HepG2 (cell line): ENCODE results near the gene HSCB. TPM values are rescaled to one million over a fixed set of nuclear protein-coding genes. Genes with fewer than 3 reads are reported as not detected.

Source experiments
- ARHGAP35 ChIP-seq: sonication (generic); formaldehyde crosslinking; IDR thresholded peaks from 2 replicates; pipeline ENCODE4 v1.9.0; 2022; ENCODE audit warnings: mild to moderate bottlenecking, inconsistent platforms, moderate library complexity, missing genetic modification reagents, borderline replicate concordance
- ATF7 ChIP-seq, 2 experiments: fragments of 450-650 bp in 1 of 2; sonication (generic) in 1 of 2; formaldehyde crosslinking in 1 of 2; IDR thresholded peaks; 2 replicates each; pipeline versions ENCODE4 v1.4.0 to v1.6.1; 2016 to 2020; ENCODE audit warnings: antibody characterized with exemption in 1 of 2, mild to moderate bottlenecking in 1 of 2, missing genetic modification reagents in 1 of 2
- CENPT ChIP-seq: sonication (generic); formaldehyde crosslinking; IDR thresholded peaks from 2 replicates; pipeline ENCODE4 v1.8.0; 2022; ENCODE audit warnings: low read depth, mild to moderate bottlenecking, moderate library complexity, missing genetic modification reagents
- CREM ChIP-seq, 2 experiments: sonication (generic) in 1 of 2; formaldehyde crosslinking in 1 of 2; IDR thresholded peaks; 2 replicates each; pipeline versions ENCODE4 v1.4.0 to v1.6.1; 2016 to 2020; ENCODE audit warnings: antibody characterized with exemption in 1 of 2, mild to moderate bottlenecking in 1 of 2, missing genetic modification reagents in 1 of 2
- GATAD2A ChIP-seq: IDR thresholded peaks from 2 replicates; pipeline ENCODE4 v1.6.1; 2016
- HCFC1 ChIP-seq: fragments of 150-350 bp; IDR thresholded peaks from 2 replicates; pipeline ENCODE4 v1.6.1; 2014; ENCODE audit warnings: low read depth, low read length
- HNRNPLL ChIP-seq: fragments of 200-400 bp; formaldehyde crosslinking; IDR thresholded peaks from 2 replicates; pipeline ENCODE4 v1.6.1; 2017; ENCODE audit warnings: mild to moderate bottlenecking, low read depth, low read length; ENCODE audit not compliant: poor library complexity, severe bottlenecking
- HOXA3 ChIP-seq: sonication (generic); formaldehyde crosslinking; IDR thresholded peaks from 2 replicates; pipeline ENCODE4 v1.5.0; 2020; ENCODE audit warnings: missing genetic modification reagents
- IRX3 ChIP-seq: sonication (generic); formaldehyde crosslinking; IDR thresholded peaks from 2 replicates; pipeline ENCODE4 v1.8.1; 2023; ENCODE audit warnings: mild to moderate bottlenecking, low read depth, missing genetic modification reagents, borderline replicate concordance
- KLF6 ChIP-seq: IDR thresholded peaks from 2 replicates; pipeline ENCODE4 v1.8.0; 2016; ENCODE audit warnings: missing biosample characterization, missing genetic modification reagents
- MTA1 ChIP-seq: sonication (generic); formaldehyde crosslinking; IDR thresholded peaks from 2 replicates; pipeline ENCODE4 v1.4.0; 2020; ENCODE audit warnings: missing genetic modification reagents, mild to moderate bottlenecking, borderline replicate concordance
- MTA3 ChIP-seq: sonication (generic); formaldehyde crosslinking; IDR thresholded peaks from 2 replicates; pipeline ENCODE4 v1.4.0; 2020; ENCODE audit warnings: missing genetic modification reagents
- MYC ChIP-seq: sonication (generic); formaldehyde crosslinking; IDR thresholded peaks from 2 replicates; pipeline ENCODE4 v1.9.0; 2021; ENCODE audit warnings: missing genetic modification reagents, borderline replicate concordance
- NCOA1 ChIP-seq: sonication (generic); formaldehyde crosslinking; IDR thresholded peaks from 2 replicates; pipeline ENCODE4 v1.9.0; 2021; ENCODE audit warnings: missing genetic modification reagents
- NCOA5 ChIP-seq: sonication (generic); formaldehyde crosslinking; IDR thresholded peaks from 2 replicates; pipeline ENCODE4 v1.4.0; 2020; ENCODE audit warnings: missing genetic modification reagents
- NFIB ChIP-seq: sonication (generic); formaldehyde crosslinking; IDR thresholded peaks from 2 replicates; pipeline ENCODE4 v1.9.0; 2021; ENCODE audit warnings: missing genetic modification reagents, mild to moderate bottlenecking, borderline replicate concordance
- PCBP2 ChIP-seq: fragments of 200-400 bp; formaldehyde crosslinking; optimal IDR thresholded peaks from 2 replicates; pipeline ENCODE3; 2018; ENCODE audit warnings: low read length, low read depth; ENCODE audit not compliant: poor library complexity, severe bottlenecking
- SKI ChIP-seq: fragments of 450-650 bp; IDR thresholded peaks from one replicate; pipeline ENCODE4 v1.6.1; 2018; ENCODE audit warnings: mild to moderate bottlenecking; ENCODE audit not compliant: partially characterized antibody
- U2AF2 ChIP-seq: fragments of 200-400 bp; formaldehyde crosslinking; IDR thresholded peaks from 2 replicates; pipeline ENCODE4 v1.6.1; 2017; ENCODE audit warnings: low read depth, mild to moderate bottlenecking, low read length
- ZBTB21 ChIP-seq: sonication (generic); formaldehyde crosslinking; IDR thresholded peaks from 2 replicates; pipeline ENCODE4 v1.4.0; 2020; ENCODE audit warnings: missing genetic modification reagents
- ZFP41 ChIP-seq: sonication (generic); formaldehyde crosslinking; IDR thresholded peaks from 2 replicates; pipeline ENCODE4 v1.4.0; 2020; ENCODE audit warnings: mild to moderate bottlenecking, missing genetic modification reagents, borderline replicate concordance
- ZNF138 ChIP-seq: sonication (generic); formaldehyde crosslinking; IDR thresholded peaks from 2 replicates; pipeline ENCODE4 v1.5.0; 2020; ENCODE audit warnings: mild to moderate bottlenecking, low read depth, missing genetic modification reagents
- ZNF510 ChIP-seq: sonication (generic); formaldehyde crosslinking; IDR thresholded peaks from 2 replicates; pipeline ENCODE4 v1.4.0; 2020; ENCODE audit warnings: low read depth, mild to moderate bottlenecking, missing genetic modification reagents
- ZNF543 ChIP-seq: sonication (generic); formaldehyde crosslinking; IDR thresholded peaks from 2 replicates; pipeline ENCODE4 v1.4.0; 2020; ENCODE audit warnings: mild to moderate bottlenecking, missing genetic modification reagents
- polyA plus RNA-seq, 8 experiments: library from polyadenylated mRNA; depleted of rRNA in 3 of 8; stranded (reverse) in 7 of 8; unstranded in 1 of 8; fragments of >200 nt; fragmentation: Illumina TruSeq in 4 of 8; extraction: Trizol in 4 of 8; gene quantifications; 2 replicates each; pipeline versions ENCODE4 v1.2.1 to v1.2.3, GENCODE V29; 2011 to 2016; ENCODE audit warnings: low read depth in 4 of 8, missing spikeins in 1 of 8, mixed read lengths in 1 of 8; ENCODE audit not compliant: insufficient read depth in 1 of 8
- total RNA-seq, 5 experiments: library from RNA; depleted of rRNA; stranded (reverse); fragments of >200 nt; fragmentation: Illumina TruSeq; extraction: Trizol; gene quantifications; 2 replicates each; pipeline ENCODE4 v1.2.3, GENCODE V29; 2016; ENCODE audit warnings: low read depth in 1 of 5
- TF ChIP-seq, protein P1 (sequence below): sonication (generic); formaldehyde crosslinking; IDR thresholded peaks from 2 replicates; pipeline ENCODE4 v1.4.0; 2020; ENCODE audit warnings: missing genetic modification reagents
- TF ChIP-seq, protein P2 (sequence below): sonication (generic); formaldehyde crosslinking; IDR thresholded peaks from 2 replicates; pipeline ENCODE4 v1.8.1; 2023; ENCODE audit warnings: mild to moderate bottlenecking, inconsistent platforms, moderate library complexity, missing genetic modification reagents, borderline replicate concordance
- TF ChIP-seq, protein P3 (sequence below): sonication (generic); formaldehyde crosslinking; IDR thresholded peaks from 2 replicates; pipeline ENCODE4 v1.8.0; 2022; ENCODE audit warnings: missing genetic modification reagents, mild to moderate bottlenecking, borderline replicate concordance

The HSCB gene
- total and polyA plus RNA-seq, 2 of the 13 experiments (the other 11 are each of a cell fraction or from before 2014, with no cell fraction given), result 15.4 to 20.9 TPM

DNA sequence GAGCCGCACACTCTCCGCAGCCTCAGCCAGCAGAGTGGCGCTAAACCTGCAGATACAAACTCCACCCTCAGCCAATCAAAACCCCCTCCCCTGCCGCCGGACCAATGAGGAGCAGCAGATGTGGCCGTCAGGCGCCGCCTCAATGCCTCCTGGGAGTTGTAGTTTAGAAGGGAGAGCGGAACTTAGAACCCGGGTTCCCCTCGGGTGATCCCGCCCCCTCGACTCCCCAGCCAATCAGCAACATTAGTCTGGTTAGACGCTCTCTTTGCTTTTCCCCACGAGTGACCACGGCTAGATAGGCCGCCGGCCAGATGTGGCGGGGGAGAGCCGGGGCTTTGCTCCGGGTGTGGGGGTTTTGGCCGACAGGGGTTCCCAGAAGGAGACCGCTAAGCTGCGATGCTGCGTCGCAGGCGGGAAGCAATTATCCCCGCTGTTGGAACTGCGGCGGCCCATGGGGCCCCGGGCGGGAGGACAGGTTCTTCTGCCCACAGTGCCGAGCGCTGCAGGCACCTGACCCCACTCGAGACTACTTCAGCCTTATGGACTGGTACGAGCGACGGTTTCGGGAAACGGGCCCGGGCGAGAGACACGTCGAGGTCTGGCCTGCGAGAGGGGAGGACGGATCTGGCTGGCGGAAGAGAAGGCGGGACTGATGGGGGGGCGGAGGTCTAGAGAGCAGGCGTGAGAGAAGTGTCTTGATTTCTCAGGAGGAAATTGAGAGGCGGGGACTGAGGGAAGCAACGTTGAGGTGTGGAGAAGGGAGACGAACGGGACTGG lies at the start of gene HSCB, which contains the start of gene CHEK2 (continued):
- peak; percentile 88; the same call in 1 of the 2 replicates for TF ChIP-seq ZFP41 (CRISPR knock-in tag)
- TF ChIP-seq ZNF138 (CRISPR knock-in tag), result 0 out of 2 replicates have a peak, but pooled peaks have one; percentile 15
- TF ChIP-seq, protein P1, sequence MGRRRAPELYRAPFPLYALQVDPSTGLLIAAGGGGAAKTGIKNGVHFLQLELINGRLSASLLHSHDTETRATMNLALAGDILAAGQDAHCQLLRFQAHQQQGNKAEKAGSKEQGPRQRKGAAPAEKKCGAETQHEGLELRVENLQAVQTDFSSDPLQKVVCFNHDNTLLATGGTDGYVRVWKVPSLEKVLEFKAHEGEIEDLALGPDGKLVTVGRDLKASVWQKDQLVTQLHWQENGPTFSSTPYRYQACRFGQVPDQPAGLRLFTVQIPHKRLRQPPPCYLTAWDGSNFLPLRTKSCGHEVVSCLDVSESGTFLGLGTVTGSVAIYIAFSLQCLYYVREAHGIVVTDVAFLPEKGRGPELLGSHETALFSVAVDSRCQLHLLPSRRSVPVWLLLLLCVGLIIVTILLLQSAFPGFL (CRISPR knock-in tag), result no peak
- no peak for TF ChIP-seq PCBP2
- TF ChIP-seq ZNF510 (CRISPR knock-in tag), result 0 out of 2 replicates have a peak, but pooled peaks have one; percentile 62
- no peak for TF ChIP-seq ATF7 (IDR thresholded peaks at IDR 0.05)
- no peak for TF ChIP-seq ATF7 (CRISPR knock-in tag; IDR thresholded peaks at IDR 0.05)
- TF ChIP-seq NCOA1 (CRISPR knock-in tag), result no peak
- TF ChIP-seq, protein P2, sequence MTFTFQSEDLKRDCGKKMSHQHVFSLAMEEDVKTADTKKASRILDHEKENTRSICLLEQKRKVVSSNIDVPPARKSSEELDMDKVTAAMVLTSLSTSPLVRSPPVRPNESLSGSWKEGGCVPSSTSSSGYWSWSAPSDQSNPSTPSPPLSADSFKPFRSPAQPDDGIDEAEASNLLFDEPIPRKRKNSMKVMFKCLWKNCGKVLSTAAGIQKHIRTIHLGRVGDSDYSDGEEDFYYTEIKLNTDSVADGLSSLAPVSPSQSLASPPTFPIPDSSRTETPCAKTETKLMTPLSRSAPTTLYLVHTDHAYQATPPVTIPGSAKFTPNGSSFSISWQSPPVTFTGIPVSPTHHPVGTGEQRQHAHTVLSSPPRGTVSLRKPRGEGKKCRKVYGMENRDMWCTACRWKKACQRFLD (CRISPR knock-in tag), result peak; percentile 47; the same call in 1 of the 2 replicates
- 0 out of 2 replicates have a peak, but pooled peaks have one; percentile 17 for TF ChIP-seq IRX3 (CRISPR knock-in tag)
- TF ChIP-seq MTA1 (CRISPR knock-in tag), result peak; percentile 50; the same call in 1 of the 2 replicates
- TF ChIP-seq ZBTB21 (CRISPR knock-in tag), result no peak
- peak; percentile 94 for TF ChIP-seq CREM (IDR thresholded peaks at IDR 0.05)
- TF ChIP-seq CREM (CRISPR knock-in tag; IDR thresholded peaks at IDR 0.05), result no peak
- TF ChIP-seq ARHGAP35 (CRISPR knock-in tag), result no peak
- peak; percentile 79; the same call in 1 of the 2 replicates for TF ChIP-seq MYC (CRISPR knock-in tag)
- peak; percentile 64 for TF ChIP-seq HOXA3 (CRISPR knock-in tag)
- TF ChIP-seq HNRNPLL, result peak; percentile 49
- TF ChIP-seq HCFC1, result peak; percentile 90
- TF ChIP-seq MTA3 (CRISPR knock-in tag), result no peak
- TF ChIP-seq ZNF543 (CRISPR knock-in tag), result no peak; the same call in 1 of the 2 replicates
- no peak for TF ChIP-seq U2AF2
- TF ChIP-seq CENPT (CRISPR knock-in tag), result no peak
- TF ChIP-seq SKI, result no peak
- 0 out of 2 replicates have a peak, but pooled peaks have one; percentile 16 for TF ChIP-seq KLF6 (CRISPR knock-in tag)
- no peak; the same call in 1 of the 2 replicates for TF ChIP-seq GATAD2A (CRISPR knock-in tag)
- TF ChIP-seq NCOA5 (CRISPR knock-in tag), result no peak
- TF ChIP-seq NFIB (CRISPR knock-in tag), result no peak
- TF ChIP-seq, protein P3, sequence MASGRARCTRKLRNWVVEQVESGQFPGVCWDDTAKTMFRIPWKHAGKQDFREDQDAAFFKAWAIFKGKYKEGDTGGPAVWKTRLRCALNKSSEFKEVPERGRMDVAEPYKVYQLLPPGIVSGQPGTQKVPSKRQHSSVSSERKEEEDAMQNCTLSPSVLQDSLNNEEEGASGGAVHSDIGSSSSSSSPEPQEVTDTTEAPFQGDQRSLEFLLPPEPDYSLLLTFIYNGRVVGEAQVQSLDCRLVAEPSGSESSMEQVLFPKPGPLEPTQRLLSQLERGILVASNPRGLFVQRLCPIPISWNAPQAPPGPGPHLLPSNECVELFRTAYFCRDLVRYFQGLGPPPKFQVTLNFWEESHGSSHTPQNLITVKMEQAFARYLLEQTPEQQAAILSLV (CRISPR knock-in tag), result peak; percentile 75; the same call in 1 of the 2 replicates
